Ishikawa (cell line): ENCODE measurements around the gene MBLAC1.

ENCODE experiments used
- CEBPB ChIP-seq: IDR thresholded peaks from 2 replicates; pipeline ENCODE4 v1.6.1; 2012
- CREB1 ChIP-seq: IDR thresholded peaks from 2 replicates; pipeline ENCODE4 v1.6.1; 2012; ENCODE audit warnings: low read depth
- EP300 ChIP-seq: IDR thresholded peaks from 2 replicates; pipeline ENCODE4 v1.6.1; 2012; ENCODE audit warnings: borderline replicate concordance
- FOXM1 ChIP-seq: IDR thresholded peaks from 2 replicates; pipeline ENCODE4 v1.6.1; 2012; ENCODE audit warnings: low read depth, borderline replicate concordance
- NFIC ChIP-seq: IDR thresholded peaks from 2 replicates; pipeline ENCODE4 v1.6.1; 2012
- RAD21 ChIP-seq: IDR thresholded peaks from 2 replicates; pipeline ENCODE4 v1.6.1; 2012; ENCODE audit warnings: low read depth
- TAF1 ChIP-seq: IDR thresholded peaks from 2 replicates; pipeline ENCODE4 v1.6.1; 2012; ENCODE audit warnings: low read depth, mild to moderate bottlenecking
- TEAD4 ChIP-seq: IDR thresholded peaks from 2 replicates; pipeline ENCODE4 v1.6.1; 2012
- YY1 ChIP-seq: IDR thresholded peaks from 2 replicates; pipeline ENCODE4 v1.6.1; 2012; ENCODE audit warnings: low read depth
- TF ChIP-seq, protein P1 (sequence below): IDR thresholded peaks from 2 replicates; pipeline ENCODE4 v1.6.1; 2012; ENCODE audit warnings: low read depth, mild to moderate bottlenecking
- TF ChIP-seq, protein P2 (sequence below): IDR thresholded peaks from 2 replicates; pipeline ENCODE4 v1.6.1; 2012
- TF ChIP-seq, protein P3 (sequence below): IDR thresholded peaks from 2 replicates; pipeline ENCODE4 v1.6.1; 2012

DNA sequence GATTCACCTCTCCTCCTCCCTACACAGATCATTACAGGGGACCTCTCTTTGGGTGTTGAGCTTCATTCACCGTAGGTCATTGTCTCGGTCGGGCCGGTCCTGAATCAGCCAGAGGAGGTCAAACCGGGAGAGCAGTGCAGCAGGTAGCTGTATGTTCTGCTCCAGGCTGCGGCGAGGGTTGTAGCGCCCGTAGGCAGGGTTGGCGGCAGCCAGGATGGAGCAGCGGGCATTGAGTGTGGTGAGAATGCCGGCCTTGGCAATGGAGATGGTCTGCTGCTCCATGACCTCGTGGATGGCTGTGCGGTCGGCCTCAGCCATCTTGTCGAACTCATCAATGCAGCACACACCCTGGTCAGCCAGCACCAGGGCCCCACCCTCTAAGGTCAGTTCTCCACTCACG, 31.1 kb upstream of the MBLAC1 start:
- no peak for TF ChIP-seq CEBPB
- no peak for TF ChIP-seq NFIC
- TF ChIP-seq TAF1, result no peak
- TF ChIP-seq CREB1, result no peak
- TF ChIP-seq EP300, result no peak
- TF ChIP-seq YY1, result no peak
- TF ChIP-seq, protein P1, sequence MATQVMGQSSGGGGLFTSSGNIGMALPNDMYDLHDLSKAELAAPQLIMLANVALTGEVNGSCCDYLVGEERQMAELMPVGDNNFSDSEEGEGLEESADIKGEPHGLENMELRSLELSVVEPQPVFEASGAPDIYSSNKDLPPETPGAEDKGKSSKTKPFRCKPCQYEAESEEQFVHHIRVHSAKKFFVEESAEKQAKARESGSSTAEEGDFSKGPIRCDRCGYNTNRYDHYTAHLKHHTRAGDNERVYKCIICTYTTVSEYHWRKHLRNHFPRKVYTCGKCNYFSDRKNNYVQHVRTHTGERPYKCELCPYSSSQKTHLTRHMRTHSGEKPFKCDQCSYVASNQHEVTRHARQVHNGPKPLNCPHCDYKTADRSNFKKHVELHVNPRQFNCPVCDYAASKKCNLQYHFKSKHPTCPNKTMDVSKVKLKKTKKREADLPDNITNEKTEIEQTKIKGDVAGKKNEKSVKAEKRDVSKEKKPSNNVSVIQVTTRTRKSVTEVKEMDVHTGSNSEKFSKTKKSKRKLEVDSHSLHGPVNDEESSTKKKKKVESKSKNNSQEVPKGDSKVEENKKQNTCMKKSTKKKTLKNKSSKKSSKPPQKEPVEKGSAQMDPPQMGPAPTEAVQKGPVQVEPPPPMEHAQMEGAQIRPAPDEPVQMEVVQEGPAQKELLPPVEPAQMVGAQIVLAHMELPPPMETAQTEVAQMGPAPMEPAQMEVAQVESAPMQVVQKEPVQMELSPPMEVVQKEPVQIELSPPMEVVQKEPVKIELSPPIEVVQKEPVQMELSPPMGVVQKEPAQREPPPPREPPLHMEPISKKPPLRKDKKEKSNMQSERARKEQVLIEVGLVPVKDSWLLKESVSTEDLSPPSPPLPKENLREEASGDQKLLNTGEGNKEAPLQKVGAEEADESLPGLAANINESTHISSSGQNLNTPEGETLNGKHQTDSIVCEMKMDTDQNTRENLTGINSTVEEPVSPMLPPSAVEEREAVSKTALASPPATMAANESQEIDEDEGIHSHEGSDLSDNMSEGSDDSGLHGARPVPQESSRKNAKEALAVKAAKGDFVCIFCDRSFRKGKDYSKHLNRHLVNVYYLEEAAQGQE, result no peak
- no peak for TF ChIP-seq RAD21
- TF ChIP-seq, protein P2, sequence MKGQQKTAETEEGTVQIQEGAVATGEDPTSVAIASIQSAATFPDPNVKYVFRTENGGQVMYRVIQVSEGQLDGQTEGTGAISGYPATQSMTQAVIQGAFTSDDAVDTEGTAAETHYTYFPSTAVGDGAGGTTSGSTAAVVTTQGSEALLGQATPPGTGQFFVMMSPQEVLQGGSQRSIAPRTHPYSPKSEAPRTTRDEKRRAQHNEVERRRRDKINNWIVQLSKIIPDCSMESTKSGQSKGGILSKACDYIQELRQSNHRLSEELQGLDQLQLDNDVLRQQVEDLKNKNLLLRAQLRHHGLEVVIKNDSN, result no peak
- TF ChIP-seq, protein P3, sequence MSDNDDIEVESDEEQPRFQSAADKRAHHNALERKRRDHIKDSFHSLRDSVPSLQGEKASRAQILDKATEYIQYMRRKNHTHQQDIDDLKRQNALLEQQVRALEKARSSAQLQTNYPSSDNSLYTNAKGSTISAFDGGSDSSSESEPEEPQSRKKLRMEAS, result no peak
- no peak for TF ChIP-seq TEAD4
- TF ChIP-seq FOXM1, result no peak
